ENCODE results near the gene OS9. TPM values are rescaled to one million over a fixed set of nuclear protein-coding genes. Genes with fewer than 3 reads are reported as not detected.

The OS9 gene
- total RNA-seq, 1 donor from 2014 or later: 284 TPM

DNA sequence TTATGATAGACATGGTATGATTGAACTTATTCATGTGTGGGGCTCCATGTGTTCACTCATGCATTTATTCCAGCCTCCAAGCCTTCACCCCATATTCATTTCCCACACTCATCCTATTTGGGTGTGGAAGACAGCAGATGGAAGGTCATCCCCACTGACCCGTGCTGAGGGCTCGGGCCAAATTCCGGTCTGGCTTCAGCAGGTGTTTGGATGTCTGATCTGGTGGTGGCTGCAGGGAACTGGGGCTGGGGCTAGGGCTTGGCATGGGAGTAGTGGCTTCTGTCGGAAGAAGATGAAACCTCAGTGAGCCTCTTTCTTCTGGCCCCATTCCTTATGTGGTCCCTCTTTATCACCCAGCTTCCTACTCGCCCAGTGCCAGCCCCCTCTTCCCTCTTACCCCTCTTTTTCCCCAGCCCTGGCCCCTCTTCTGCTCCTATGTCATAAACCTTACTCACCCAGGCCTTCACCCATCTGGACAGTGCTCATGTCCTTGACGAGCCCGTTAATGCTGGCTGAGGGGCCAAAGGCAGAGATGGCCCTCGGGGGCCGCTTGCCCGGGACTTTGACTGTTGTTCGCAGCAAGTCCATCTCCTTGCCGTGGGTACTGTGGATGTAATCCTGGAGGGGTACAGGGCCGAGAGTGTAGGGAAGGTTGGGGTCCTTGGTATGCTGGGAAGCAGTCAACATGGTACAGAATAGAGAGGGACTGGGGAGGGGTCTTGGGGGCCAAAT lies 36.6 kb downstream of the OS9 start:
- Mint-ChIP-seq H3K27me3 (ENCODE audit: low read depth) (peaks cover 13% of the 10 kb centered on the region), H3K27ac (ENCODE audit: unreplicated experiment) (no peak overlapping the region), H3K4me3 (ENCODE audit: unreplicated experiment) (no peak overlapping the region), H3K36me3 (ENCODE audit: low read depth) (peaks cover 2% of the 10 kb centered on the region), H3K4me1 (ENCODE audit: low read depth) (peaks cover 11% of the 10 kb centered on the region), H3K9me3 (ENCODE audit: low read depth) (no peaks in the 10 kb centered on the region)
- peak; percentile 82 for DNase-seq (ENCODE audit: low spot score)
- TF ChIP-seq CTCF (IDR thresholded peaks at IDR 0.05): no peak

DNA sequence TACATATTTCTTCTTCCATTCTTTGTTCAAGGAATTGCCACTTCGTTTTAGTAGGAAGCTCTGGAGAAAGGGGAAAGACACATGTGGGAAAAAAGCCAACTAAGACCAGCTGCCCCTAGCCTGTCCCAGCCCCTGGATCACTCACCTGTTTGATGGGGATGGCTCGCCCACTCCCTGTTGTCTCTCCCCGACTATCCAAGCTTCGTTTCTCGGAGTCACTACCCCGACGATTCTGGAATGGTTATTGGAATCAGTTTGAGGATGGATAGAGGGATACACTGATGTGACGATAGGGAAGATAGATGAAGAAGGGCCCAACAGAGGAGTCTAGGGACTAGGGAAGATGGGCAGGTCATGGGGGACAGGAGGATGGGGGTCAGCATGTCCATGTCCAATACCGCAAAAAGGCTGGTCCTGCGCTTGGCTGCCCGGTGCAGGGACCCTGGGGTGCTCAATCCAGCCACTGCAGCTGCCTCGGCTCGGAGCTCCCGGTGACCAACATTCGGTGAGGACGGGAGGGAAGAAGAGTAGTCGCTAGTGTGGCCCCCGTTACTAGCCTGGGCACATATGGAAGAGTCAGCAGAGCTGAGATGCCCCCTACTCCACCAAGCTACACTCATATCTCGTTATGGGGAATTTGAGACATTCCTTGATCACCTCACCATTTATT lies 37.6 kb downstream of the OS9 start:
- no peak for TF ChIP-seq CTCF (IDR thresholded peaks at IDR 0.05)
- Mint-ChIP-seq H3K9me3 (ENCODE audit: low read depth) (no peaks in the 10 kb centered on the region), H3K27me3 (ENCODE audit: low read depth) (peaks cover 18% of the 10 kb centered on the region), H3K36me3 (ENCODE audit: low read depth) (no peaks in the 10 kb centered on the region), H3K4me3 (ENCODE audit: unreplicated experiment) (no peak overlapping the region), H3K4me1 (ENCODE audit: low read depth) (peaks cover 12% of the 10 kb centered on the region), H3K27ac (ENCODE audit: unreplicated experiment) (no peak overlapping the region)
- DNase-seq (ENCODE audit: low spot score): peak; percentile 80

DNA sequence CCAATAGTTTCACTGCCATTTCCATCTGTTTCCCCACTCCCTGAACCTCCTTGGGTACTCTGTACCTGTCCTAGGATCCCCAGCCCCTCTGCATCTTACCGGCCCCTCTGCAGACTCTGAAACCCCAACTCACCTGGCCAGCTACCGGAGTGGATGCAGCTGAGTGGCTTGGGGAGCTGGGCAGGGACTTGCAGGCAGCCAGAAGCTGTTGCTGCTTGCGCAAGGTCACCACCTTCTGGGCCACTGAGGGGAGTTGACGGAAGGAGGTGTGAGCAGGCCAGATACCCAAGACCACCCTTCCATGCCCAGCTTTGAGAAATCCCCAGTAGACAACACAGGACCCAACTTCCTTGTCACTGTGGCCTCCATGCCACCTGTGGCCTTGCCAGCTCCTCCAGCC lies 38.3 kb downstream of the OS9 start:
- no peak for DNase-seq (ENCODE audit: low spot score)
- H3K4me1 Mint-ChIP-seq (ENCODE audit: low read depth): peaks cover 19% of the 10 kb centered on the region
- no peaks in the 10 kb centered on the region for H3K36me3 Mint-ChIP-seq (ENCODE audit: low read depth)
- no peak for TF ChIP-seq CTCF (IDR thresholded peaks at IDR 0.05)
- no peaks in the 10 kb centered on the region for H3K9me3 Mint-ChIP-seq (ENCODE audit: low read depth)
- peaks cover 24% of the 10 kb centered on the region for H3K27me3 Mint-ChIP-seq (ENCODE audit: low read depth)
- no peak overlapping the region for H3K27ac Mint-ChIP-seq (ENCODE audit: unreplicated experiment)
- H3K4me3 Mint-ChIP-seq (ENCODE audit: unreplicated experiment): no peak overlapping the region

- Mint-ChIP-seq H3K9me3 (ENCODE audit: low read depth) (no peaks in the 10 kb centered on the region), H3K27ac (ENCODE audit: unreplicated experiment) (no peak overlapping the region), H3K4me1 (ENCODE audit: low read depth) (peaks cover 16% of the 10 kb centered on the region), H3K36me3 (ENCODE audit: low read depth) (no peaks in the 10 kb centered on the region), H3K4me3 (ENCODE audit: unreplicated experiment) (no peak overlapping the region), H3K27me3 (ENCODE audit: low read depth) (peaks cover 24% of the 10 kb centered on the region)
- DNase-seq (ENCODE audit: low spot score): no peak
- no peak for TF ChIP-seq CTCF (IDR thresholded peaks at IDR 0.05)
These were observed 39.0 kb downstream of the OS9 start for GRCh38 chr12:57732726-57733593.

- Mint-ChIP-seq H3K4me1 (ENCODE audit: low read depth) (peaks cover 17% of the 10 kb centered on the region), H3K9me3 (ENCODE audit: low read depth) (no peaks in the 10 kb centered on the region), H3K27ac (ENCODE audit: unreplicated experiment) (no peak overlapping the region), H3K36me3 (ENCODE audit: low read depth) (no peaks in the 10 kb centered on the region), H3K27me3 (ENCODE audit: low read depth) (peaks cover 25% of the 10 kb centered on the region), H3K4me3 (ENCODE audit: unreplicated experiment) (no peak overlapping the region)
- no peak for TF ChIP-seq CTCF (IDR thresholded peaks at IDR 0.05)
- no peak for DNase-seq (ENCODE audit: low spot score)
These were observed 40.0 kb downstream of the OS9 start for GRCh38 chr12:57733928-57734327.
